HG02973 (cell line): Measurements from ENCODE around the gene TECPR2.

ENCODE experiments used
- ATAC-seq: cut with Tn5 transposase; IDR thresholded peaks from one replicate; pipeline ENCODE4 v1.9.1; 2021; ENCODE audit warnings: moderate library complexity; ENCODE audit not compliant: unreplicated experiment

The TECPR2 gene

DNA sequence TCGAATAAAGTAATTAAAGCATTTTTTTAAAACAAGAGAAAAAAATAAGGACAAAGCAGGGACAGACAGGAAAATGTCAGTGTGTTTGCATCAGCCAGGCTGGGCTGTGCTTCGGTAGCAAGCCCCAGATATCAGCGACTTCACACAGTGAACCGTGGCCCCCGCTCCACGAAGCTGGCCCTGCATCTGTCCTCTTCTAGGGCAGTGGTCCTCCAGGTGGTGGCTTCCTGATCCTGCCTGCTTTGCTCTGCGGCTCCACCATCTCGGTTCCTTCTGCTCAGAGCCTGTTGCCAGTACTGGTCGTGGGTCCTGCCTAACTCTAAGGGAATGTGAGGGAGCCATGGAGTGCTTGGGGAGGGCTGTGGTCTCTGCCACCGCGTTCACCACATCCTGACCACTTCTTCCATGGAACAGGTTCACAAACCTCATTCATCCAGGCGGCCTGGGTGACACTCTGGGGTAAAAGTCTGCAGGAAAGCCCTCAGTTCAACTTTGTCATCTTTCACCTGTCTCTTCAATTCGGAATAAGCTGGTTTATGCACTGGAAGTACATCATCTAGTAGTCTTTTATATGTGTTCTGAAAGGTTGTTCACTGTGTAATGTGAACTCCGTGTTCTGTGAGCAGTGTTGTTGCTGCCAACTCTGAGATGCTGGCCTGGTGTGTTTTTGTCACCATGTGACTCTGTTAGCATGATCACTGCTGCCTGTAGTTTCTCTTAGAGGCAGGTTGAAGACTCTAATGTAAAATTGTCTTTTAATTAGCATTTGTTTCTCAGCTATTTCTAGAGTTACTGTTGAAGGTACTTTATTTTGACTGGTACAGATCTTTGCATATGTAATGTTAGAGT is 99.0 kb downstream of the TECPR2 start:
- ATAC-seq, result no peak

DNA sequence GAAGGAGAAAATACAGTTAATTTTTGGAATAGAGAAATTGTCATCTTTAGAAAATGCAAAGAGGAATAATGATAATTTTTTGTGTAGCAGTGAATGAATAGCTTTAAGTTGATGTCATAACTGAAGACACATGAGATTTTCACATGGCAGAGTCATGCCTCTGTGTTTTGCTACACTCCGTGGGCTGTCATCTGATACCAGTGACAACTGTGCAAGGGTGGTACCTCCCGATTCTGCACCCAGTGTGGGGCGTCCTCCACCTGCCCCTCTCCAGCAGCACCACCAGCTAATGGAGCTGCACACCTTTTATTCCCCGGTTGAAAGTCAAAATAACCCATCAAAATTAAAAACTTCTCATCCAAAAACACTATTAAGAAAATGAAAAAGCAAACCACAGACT is 99.7 kb downstream of the TECPR2 start:
- no peak for ATAC-seq

DNA sequence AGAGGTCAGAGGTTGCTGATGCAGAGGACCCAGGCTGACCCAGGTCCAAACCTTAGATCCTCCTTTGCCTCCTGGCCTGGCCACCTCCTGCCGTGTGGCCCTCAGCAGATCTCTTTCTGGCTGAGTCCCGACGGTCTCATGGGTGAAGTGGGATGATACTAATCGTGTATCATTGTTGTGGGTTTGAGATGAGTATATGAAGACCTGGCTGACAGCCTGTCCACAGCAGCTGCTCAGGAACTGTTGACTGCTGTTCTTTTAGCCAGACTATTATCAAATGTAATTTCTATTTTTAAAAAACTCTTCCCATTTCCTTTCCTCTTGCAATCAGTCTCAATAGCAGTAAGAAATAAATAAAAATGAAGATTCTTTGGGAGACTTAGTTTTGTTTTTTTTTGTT is 101.3 kb downstream of the TECPR2 start:
- no peak for ATAC-seq

DNA sequence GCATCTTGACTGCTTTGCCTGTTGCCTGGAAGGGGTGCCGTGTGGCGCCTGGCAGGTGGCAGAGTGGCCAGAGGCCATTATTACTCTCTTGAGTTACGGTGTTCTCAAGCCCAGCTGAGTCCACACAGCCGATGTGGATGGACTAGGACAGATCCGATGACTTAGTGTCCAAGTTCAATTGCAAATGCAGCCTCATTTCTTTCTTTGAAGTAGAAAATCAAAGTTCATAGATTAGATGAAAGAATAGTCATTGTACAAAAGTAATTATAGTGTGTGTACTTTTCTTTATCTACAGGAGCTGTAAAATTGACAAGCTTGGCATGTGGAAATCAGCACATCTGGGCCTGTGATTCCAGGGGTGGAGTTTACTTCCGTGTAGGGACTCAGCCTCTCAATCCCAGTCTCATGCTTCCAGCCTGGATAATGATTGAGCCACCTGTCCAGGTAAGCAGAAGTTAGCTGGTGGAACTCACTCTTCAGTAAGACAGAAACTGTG is 102.2 kb downstream of the TECPR2 start:
- ATAC-seq, result no peak

DNA sequence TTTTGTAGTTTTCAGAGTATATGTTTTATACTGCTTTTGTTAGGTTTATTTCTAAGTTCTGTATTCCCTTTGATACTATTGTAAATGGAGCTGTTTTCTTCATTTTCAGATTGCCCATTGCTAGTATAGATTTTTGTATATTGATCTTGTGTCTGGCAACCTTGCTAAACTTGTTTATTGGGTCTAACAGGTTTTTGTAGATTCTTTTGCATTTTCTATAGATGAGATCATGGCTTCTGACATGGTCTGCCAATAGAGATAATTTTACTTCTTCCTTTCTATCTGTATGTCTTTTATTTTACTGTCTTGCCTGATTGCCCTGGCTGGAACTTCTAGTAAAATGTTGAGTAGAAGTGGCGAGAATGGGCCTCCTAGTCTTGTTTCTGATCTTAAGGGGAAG is 106.5 kb downstream of the TECPR2 start:
- no peak for ATAC-seq

DNA sequence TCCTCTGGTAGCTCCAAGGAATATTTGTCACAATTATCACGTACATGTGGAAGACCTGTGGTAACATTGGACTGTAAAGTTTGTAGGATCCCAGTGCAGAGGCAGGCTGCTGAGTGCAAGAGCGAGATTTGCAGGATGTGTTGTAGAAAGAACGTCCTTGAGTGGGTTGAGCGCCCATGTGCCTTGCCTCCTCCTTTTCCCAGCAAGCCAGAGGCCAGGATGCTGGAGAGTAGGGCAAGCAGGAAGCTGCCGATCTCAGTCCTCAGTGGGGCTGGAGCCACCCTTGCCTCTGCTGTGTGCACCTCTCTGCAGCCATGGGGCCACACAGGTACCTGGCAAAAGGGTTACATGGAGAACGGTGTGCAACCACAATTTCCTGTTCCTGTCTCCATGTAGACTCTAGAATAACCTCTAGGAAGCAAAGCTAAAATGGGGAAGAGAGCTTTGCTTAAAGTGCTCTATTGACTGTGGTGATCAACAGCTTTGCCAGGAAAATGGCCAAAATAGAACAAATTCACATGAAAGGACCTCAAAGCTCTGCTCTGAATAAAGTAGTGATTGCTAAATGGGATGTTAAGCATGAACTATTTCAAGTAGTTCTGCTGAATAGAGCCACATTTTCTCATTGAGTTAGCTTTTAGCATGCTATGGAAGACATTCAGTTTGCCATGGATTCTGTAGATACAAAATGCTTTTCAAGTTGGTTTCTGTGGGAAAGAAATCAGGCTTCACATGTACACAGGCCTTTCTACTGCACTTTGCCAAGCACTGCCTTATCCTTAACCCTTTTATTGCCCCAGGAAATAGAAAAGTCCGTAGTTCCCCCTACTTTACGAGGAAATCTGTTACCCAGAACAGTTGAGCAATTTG is 109.4 kb downstream of the TECPR2 start:
- no peak for ATAC-seq

DNA sequence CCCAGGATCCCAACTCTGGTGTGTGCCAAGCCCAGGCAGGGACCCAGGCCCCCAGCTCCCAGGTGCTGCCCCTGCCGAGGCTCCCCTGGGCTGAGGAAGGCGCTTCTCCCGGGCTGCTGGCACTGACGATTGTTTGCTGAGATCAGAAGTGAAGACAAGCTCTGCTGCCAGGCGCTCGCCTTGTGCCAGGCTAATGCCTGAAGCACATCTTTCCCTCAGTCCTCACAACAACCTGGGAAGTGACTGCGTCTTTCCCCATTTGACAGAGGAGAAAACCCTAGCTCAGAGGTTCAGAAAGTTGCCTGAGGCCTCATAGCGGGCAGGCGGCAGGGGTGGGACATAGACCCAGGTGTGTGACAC is 110.0 kb downstream of the TECPR2 start:
- ATAC-seq, result no peak

DNA sequence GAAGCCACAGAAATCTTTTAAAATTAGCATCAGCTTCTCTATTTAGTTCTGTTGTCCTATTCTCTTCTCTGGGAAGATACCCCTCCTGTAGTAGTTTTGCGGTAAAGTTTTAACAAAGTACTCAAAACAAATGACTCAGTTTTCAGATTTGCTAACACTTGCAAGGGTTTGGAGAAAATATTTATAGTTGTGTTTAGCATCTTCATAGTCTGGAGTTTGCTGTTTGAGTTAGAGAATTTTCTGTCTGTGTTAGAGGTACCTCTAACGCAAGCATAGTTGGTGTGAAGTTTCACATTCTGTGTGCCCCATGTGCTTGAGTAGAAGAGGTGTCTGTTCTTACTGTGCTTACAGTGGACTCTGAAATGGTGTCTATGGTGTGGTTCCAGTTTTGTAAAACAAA is 110.8 kb downstream of the TECPR2 start:
- no peak for ATAC-seq

DNA sequence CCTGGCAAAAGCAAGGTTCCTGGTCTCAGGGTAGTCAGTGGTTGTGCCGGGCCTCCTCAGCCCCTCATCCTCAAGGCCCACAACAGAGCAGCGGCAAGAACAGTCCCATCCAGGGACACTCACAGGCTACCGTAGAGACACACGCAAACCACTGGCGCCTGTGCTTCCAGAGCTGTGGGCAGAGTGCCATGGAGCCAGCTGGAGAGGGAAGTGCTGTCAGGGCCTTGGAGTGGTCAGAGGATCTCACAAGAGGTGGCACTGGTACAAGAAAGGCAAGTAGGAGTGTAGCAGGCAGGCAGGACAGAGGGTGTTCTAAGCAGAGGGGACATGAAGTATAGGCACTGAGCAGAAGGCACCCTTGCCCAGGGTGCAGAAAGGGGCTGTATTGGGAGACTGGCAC is 112.2 kb downstream of the TECPR2 start:
- ATAC-seq, result no peak

DNA sequence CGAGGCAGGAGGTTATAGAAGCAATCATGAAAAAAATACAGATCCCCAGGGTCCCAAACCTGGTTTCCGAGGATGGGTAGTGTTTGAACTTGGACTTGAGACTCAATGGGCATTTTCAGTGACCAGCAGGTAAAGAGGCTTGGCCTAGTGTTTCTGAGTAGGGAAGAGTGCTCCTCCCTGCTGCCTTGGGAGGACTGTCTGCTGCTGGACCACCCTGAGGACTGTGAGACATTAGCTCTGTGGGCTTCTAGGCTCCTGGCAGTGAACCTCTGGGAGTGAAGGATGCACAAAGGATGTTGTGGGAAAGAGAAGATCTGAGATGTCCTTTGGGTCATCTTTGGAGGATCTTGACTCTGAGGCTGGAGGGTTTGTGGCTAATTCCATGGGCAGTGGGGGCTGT is 116.4 kb downstream of the TECPR2 start:
- ATAC-seq, result no peak

DNA sequence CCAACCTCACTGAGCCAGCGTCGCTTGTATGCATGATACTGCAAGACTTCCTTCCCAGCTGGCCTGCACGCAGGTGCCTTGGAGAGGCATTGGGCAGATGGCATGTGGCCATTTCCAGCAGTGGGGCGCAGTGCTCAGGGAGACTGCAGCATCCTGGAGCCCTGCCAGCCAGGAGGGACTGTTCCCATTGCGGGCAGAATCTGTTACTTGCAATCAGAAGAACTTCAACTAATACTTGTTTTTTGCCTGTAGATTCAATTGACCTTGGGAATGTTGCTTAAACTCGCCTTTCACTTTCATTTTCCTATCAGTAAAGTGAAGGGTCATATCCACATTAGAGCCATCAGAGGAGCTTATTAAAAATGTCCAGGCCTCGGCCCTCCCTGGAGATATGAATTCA is 117.0 kb downstream of the TECPR2 start:
- ATAC-seq, result no peak

DNA sequence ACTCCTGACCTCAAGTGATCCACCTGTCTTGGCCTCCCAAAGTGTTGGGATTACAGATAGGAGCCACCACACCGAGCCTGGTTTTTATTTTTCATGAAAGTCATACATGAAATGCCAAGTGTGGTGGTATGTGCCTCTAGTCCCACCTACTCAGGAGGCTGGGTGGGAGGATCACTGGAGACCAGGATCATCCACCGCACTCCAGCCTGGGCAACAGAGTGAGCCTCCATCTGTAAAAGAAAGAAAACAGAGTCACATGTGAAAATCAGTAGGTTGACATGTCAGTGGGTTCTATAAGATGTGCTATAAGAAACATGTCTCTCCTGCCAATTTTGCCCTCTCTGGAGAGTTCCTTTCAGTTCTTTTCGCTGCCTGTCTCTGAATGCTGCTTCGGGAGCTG is 118.6 kb downstream of the TECPR2 start:
- no peak for ATAC-seq

DNA sequence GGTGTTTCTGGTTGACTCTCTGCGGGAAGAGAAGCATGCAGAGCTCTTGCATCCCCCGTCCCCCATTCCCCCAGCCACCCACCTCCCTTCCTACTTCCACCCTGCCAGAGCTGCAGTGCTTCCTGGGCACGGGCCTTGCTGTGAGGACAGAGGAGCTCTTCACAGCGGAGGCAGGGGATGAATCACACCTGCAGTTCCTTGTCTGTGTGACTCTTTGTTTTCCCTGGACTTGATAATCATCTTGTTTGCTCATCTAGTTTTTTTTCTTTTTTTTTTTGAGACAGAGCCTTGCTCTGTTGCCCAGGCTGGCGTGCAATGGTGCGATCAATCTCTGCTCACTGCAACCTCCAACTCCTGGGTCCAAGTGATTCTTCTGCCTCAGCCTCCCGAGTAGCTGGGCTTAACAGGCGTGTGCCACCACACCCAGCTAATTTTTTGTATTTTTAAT is 119.1 kb downstream of the TECPR2 start:
- no peak for ATAC-seq

DNA sequence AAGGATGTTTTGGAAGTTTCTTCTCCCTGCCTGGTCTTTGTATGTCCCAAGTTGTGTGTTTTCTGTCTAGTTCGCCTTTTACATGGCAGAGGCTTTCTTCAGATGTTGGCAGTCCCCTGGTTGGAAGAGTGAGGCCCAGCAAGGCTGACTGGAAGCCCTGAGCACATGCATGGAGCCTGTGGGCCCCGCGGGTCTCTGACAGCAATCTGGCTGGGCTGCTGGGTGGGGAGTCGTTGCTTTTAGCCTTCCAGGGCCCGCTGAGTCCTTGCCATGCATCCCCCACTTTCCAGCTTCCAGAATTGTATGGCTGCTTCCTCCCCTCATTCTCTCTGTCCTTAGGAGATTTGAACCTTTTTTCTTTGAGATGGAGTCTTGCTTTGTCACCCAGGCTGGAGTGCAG is 121.6 kb downstream of the TECPR2 start:
- ATAC-seq, result no peak

DNA sequence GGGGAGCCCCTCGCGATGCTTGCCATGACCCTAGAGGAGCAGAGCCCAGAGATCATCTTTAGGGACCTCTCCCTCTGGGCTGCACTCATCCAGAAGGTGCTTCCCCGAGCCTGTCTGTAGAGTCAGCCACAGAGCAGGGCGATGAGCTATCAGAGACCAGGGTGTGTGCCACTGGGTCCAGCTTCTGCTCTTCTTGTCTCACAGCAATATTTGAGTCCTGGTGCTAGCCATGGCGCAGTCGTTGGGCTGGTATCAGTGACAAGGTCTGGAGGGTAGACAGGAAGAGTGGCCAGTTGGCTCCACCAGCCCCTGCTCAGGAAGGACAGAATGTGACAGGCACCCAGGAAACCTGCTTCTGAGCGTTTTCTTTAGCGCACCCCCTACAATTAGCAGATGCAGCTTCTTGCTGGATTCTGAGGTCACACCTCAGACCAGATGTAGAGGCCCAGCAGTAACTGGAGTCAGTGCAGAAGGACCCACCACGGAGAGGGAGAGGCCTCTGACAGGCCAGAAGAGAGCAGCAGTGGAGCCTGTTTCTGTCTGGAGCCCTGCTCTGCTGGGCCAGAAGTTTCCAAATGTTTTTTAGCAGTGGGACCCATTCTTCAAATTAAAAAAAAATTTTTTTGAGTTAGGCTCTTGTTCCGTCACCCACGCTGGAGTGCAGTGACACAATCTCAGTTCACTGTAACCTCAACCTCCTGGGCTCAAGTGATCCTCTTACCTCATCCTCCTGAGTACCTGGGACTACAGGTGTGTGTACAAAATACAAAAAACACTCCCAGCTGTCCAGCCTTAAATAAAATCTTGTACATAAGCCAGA is 123.2 kb downstream of the TECPR2 start:
- ATAC-seq, result no peak

DNA sequence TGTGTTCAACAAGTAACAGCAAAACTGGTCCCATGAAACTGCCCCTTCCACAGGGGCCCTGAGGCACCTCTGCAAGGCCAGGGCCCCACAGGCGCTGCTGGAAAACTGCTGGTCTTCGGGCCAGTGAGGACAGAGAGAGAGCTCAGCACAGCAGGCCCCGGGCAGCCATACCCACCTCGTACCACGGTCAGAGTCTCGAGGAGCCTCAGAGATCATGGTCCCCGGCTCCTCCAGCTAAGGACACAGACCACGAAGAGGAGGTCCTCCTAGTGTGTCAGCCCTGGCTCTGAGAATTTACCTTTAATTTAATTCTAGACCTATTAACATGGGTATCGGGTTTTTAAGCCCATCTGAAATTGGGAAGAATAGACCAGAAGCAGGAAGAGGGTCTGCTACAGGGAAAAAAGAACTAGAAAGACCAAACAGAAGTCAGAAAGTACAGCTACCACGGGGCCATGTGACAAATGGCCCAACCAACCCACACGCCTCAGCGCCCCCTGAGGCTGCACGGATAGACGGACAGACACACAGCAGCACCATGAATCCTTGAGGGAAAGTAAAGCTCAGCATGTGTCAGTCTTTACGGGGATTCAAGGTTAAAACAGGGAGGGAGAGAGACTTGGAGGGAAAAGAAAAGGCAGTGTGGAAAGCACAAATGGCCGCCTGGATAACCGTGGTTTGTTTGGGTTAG is 123.9 kb downstream of the TECPR2 start:
- no peak for ATAC-seq

DNA sequence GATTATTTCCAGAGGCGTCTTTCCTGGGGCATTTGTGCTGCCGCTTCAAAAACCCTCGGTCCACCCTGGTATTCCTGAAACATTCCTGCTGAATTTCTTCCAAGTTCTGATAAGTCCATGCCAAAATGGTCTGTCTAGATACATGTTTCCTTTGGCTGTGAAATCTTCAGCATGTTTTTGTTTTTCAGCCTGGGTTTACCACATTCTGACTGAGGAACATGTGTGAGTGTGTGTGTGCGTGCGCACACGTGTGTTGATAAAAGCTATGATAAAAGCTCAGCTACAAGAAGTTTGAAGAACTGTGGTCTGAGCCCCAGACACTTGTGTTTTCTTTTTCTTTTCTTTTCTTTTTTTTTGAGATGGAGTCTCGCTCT is 124.5 kb downstream of the TECPR2 start:
- no peak for ATAC-seq

DNA sequence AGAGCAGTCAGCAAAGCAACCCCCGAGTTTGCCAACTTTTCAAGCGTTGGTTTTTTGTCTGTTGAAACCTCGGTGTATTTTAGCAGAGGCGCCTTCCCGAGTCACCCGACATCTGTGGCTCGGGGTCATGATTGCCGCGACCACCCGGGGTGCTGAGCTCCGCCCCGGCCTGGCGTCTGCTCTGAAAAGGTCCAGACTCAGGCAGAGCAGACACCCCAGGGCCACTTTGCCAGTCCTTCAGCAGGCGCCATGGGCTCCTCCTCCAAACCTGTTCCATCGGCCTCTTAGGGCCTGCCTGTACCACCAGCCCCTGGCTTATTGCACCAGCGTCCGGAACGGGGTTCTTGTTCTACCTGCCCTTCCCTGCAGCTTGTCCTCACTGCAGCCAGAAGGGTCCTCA is 127.7 kb downstream of the TECPR2 start:
- no peak for ATAC-seq

DNA sequence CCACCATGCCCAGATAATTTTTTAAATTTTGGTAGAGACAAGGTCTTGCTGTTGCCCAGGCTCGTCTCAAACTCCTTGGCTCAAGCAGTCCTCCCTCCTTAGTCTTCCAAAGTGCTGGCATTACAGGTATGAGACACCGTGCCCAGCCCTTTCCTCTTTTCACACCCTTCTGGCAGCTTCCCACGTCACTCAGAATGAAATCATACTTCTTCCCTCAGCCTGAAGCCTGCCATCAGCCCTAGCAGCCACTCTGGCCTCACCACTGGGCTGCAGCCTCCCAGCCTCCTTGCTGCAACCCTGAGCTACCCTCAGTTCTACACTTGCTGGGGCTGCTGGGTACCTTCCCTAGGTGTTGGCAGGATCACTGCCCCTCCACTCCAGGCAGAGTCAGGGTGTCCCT is 128.6 kb downstream of the TECPR2 start:
- ATAC-seq, result no peak

DNA sequence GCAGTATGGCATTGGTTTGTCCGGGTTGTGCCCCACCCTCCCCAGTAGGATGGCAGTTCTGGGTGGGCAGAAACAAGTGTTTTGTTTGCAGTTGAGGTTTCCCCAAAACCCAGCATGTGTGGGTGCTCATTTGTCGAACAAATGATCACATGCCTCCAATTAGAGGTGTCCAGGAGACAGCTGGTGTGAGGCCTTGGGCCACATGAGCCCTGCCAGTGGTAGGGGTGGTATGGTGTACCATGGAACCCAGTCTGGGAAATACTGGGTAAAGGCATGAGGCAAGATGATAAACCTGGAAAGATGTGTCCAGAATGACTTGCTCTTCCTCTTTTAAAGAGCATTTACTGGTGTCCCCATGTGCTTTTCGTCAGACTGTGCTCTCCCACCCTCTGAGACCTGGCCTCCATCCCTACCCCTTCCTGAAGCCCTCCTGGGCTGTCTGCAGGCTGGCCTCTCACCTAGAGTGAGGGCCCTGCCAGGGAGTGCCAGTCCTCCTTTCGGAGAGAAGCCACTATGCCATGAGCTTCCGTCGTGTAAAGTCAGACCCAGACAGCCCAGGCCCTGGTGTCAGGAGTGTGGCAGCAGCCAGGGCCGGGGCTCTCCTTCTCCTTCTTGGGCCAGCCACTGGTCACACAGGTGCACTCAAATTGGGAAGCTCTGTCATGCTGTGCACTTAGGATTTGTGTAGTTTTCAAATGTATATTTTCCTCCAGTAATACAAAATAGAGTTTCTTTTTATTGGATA is 129.2 kb downstream of the TECPR2 start:
- no peak for ATAC-seq
